RPMI8226 (cell line): Measurements from ENCODE around the gene CFAP46.

ENCODE experiments used
- DNase-seq: peaks from one replicate; pipeline ENCODE4 v3.0.0-alpha.2; 2015

Gene CFAP46

DNA sequence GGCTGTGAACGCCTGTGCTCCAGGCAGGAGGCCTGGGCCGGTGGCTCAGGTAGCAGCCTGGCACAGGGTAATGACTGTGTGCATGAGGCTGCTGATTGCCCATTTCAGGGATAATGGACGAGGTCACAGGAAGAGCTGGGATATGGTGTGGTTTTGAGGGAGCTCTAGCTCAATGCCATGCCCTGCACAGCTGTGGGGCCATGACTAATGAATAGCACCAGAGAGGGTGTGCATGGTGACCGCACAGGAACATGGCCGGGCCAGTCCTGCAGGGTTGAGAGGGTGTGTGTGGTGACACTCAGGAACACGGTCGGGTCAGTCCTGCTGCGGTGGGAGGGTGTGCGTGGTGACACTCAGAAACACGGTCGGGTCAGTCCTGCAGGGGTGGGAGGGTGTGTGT lies 178.3 kb downstream of the CFAP46 start:
- no peak for DNase-seq

DNA sequence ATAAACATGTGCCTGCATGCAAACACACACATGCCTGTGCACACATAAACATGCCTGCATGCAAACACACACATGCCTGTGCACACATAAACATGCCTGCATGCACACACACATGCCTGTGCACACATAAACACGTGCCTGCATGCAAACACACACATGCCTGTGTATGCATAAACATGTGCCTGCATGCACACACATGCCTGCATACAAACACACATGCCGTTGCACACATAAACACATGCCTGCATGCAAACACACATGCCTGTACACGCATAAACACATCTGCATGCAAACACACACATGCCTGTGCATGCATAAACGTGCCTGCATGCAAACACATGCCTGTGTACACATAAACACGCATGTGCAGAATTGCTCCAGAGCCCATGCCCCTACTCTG lies 178.8 kb downstream of the CFAP46 start:
- no peak for DNase-seq

DNA sequence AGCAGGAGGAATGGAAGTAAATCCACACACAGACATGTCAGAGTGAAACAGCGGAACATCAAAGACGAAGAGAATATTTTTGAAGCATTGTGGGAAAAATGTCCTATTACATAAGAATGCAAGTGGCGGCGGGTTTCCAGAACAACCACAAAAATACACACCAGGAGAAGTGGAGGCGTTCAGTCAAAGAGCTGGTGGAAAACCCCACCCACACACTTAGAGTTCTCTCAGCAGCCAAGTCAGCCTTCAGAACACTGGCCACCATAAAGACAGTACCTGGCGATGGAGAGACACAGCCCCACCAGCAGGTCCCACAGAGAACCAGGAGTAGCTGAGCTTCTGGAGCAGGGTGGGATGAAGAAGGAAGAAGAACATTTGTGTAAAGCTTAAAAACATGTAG lies 180.1 kb downstream of the CFAP46 start:
- DNase-seq: no peak

DNA sequence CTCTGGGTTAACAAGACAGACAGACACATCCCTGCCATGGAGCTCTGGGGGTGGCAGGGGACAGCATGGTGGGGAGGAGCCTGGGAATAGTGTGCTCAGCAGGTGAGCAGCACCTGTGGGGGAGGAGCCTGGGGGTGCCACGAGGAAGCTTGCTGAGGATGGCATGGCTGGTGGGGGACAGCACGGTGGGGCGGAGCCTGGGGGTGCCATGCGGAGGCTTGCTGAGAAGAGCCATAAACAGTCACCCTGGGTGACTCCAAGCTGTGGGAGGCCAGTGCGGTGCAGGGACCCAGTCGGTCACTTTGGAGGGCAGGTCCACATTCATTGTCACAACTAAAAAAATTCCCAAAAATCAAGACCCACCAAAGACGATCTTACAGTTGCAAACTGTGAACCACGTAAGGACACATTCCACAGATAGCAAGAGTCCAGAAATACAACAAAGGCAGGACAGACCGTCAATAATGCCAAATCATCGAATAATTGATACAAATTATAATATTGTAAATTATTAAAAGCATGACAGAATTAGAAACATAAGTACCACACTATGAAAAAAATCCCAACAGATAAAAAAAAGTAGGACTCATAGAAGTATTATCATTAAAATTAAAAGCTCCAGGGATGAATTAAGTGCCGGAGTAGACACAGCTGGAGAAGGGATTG lies 180.8 kb downstream of the CFAP46 start:
- DNase-seq: no peak

DNA sequence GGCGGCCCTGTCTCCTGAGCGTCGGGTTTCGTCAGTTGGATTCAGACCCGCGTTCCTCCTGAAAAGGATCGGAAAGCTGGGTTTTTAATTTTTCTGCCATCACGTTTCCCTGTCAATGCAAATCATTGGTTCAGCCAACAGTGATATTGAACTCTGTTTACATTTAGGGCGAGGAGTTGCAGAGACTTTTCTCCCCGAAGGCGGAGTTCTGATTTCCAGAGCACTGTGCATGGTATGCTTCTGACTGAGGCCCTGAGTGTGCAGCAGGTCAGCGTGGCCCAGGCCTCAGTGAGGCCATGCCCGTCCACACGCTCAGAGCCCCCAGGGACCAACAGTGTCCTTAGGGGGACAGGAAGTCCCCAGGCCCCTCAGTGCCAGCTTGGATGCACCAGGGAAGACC lies 183.5 kb downstream of the CFAP46 start:
- no peak for DNase-seq
